Right ventricle myocardium inferior (tissue), 1 donor: Measurements from ENCODE around the gene WDR46. TPM values are rescaled to one million over a fixed set of nuclear protein-coding genes. Genes with fewer than 3 reads are reported as not detected.
"Not testable (repeated sequence)": the region's sequence is repeated elsewhere in the genome, so short reads cannot be mapped to it uniquely, and the experiment has no call there.

Source experiments
- ATAC-seq: fragments of 200-7000 bp; cut with Tn5 transposase; one replicate; pipeline ENCODE4 v1.9.1; 2020; ENCODE audit warnings: mild to moderate bottlenecking, moderate library complexity
- DNase-seq: peaks from one replicate; pipeline ENCODE4 v3.0.0; 2021; ENCODE audit errors: missing footprints
- intact Hi-C: fragments of 100-400 bp; cut with DNase I; formaldehyde crosslinking; loops from one replicate; pipeline ENCODE4 v1.11.0; 2022
- total RNA-seq: library from RNA; stranded (reverse); fragmentation: NEBNext Ultra II Directional; extraction: Animal tissue kit (Norgen Biotek cat#: 25700); gene quantifications from one replicate; pipeline ENCODE4 v1.2.1, GENCODE V29; 2021
- donor health status: DM: no; HTN: yes; CAD: no; lungs with severe emphysema.

Gene WDR46
- total RNA-seq, 1 donor from 2014 or later, result 15.9 TPM

- intact Hi-C loops, result no loop called here
- no peak for ATAC-seq
- DNase-seq, result no peak
Measured at GRCh38 chr6:33294086-33294823, 5.2 kb upstream of the WDR46 start.

GRCh38 chr6:33292996-33293682, 4.1 kb upstream of the WDR46 start:
- DNase-seq (no peak), ATAC-seq (no peak)
- intact Hi-C loops, result no loop called here

GRCh38 chr6:33290459-33290858, 1.4 kb upstream of the WDR46 start:
- no peak for DNase-seq
- ATAC-seq, result no peak
- intact Hi-C loops, result no loop called here

- ATAC-seq (no peak), DNase-seq (no peak)
- intact Hi-C loops, result loop anchor here (10.0 kb wide), 1 partner anchor 125 kb away; the partner anchor contains the start of genes CUTA and PHF1
Measured at GRCh38 chr6:33289784-33290315, 811 bp upstream of the WDR46 start.

GRCh38 chr6:33288141-33288920, 708 bp downstream of the WDR46 start:
- no peak for DNase-seq
- intact Hi-C loops, result loop anchor here (10.0 kb wide), 1 partner anchor 126 kb away; the partner anchor contains the start of genes CUTA and PHF1
- ATAC-seq, result no peak

- intact Hi-C loops, result loop anchor here (10.0 kb wide), 1 partner anchor 128 kb away; the partner anchor contains the start of genes CUTA and PHF1
- no peak for ATAC-seq
- DNase-seq, result no peak
Measured at GRCh38 chr6:33286946-33287914, 1.8 kb downstream of the WDR46 start.

GRCh38 chr6:33285214-33285613, 3.8 kb downstream of the WDR46 start:
- intact Hi-C loops, result loop anchor here (10.0 kb wide), 1 partner anchor 130 kb away; the partner anchor contains the start of genes CUTA and PHF1
- DNase-seq, ATAC-seq: not testable (repeated sequence)

GRCh38 chr6:33280539-33280938, 8.5 kb downstream of the WDR46 start:
- DNase-seq (peak; percentile 56), ATAC-seq (no peak)
- intact Hi-C loops, result loop anchor here (10.0 kb wide), 1 partner anchor 134 kb away; the partner anchor contains the start of genes CUTA and PHF1

GRCh38 chr6:33279971-33280511, 9.0 kb downstream of the WDR46 start:
- no peak for ATAC-seq
- DNase-seq, result no peak
- intact Hi-C loops, result loop anchor here (10.0 kb wide), 1 partner anchor 135 kb away; the partner anchor contains the start of genes CUTA and PHF1

- no peak for ATAC-seq
Measured at GRCh38 chr6:33279257-33279695, 9.8 kb downstream of the WDR46 start.

GRCh38 chr6:33278810-33279209, 10.2 kb downstream of the WDR46 start:
- intact Hi-C loops, result no loop called here
- DNase-seq (no peak), ATAC-seq (no peak)

More at GRCh38 chr6:33279257-33279695, 9.8 kb downstream of the WDR46 start:
- no peak for DNase-seq
- intact Hi-C loops, result no loop called here

- intact Hi-C loops, result no loop called here
- no peak for DNase-seq
Measured at GRCh38 chr6:33278392-33278741, 10.7 kb downstream of the WDR46 start.

GRCh38 chr6:33277663-33278391, 11.2 kb downstream of the WDR46 start:
- peak; percentile 56 for DNase-seq
- intact Hi-C loops, result no loop called here
- no peak for ATAC-seq

More at GRCh38 chr6:33278392-33278741, 10.7 kb downstream of the WDR46 start:
- no peak for ATAC-seq

GRCh38 chr6:33276864-33277662, 12.0 kb downstream of the WDR46 start, which contains the start of gene B3GALT4:
TSS of gene B3GALT4 (plus strand) at chr6:33277123. CDS start at chr6:33277420, 297 bp downstream.
- DNase-seq (peak; percentile 91), ATAC-seq (peak; percentile 69)
- intact Hi-C loops, result no loop called here

- intact Hi-C loops, result no loop called here
- ATAC-seq (no peak), DNase-seq (peak; percentile 18)
Measured at GRCh38 chr6:33276581-33276863, 12.5 kb downstream of the WDR46 start.
